GM21360 (cell line): Measurements from ENCODE around the gene SAMD9L.

ENCODE experiments used
- ATAC-seq: cut with Tn5 transposase; IDR thresholded peaks from one replicate; pipeline ENCODE4 v1.9.1; 2021; ENCODE audit warnings: mild to moderate bottlenecking, moderate library complexity; ENCODE audit not compliant: unreplicated experiment

Gene SAMD9L

DNA sequence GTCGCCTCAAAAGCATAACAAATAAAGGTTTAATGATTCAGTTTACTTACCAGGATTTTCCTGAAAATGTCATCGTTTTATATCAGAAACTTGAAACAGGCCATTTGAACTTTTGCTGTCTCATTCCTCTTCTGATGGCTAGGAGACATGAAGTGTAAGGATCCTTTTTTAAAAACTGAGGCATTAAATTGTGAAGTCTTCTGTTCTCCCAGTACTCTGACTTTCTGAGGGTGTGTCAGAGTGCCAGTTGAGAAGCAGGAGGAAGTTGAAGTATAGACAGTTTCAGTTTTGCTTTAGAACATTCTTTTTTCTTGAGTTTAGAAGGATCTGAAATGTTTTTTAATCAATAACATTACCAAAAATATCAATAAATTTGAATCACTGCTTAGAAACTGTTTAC is at the start of gene SAMD9L:
Gene SAMD9L, minus strand, starts transcription at position 242 of the 400 bp plus-strand sequence. CDS start 12,414 bp downstream, outside the sequence.
- peak; percentile 52 for ATAC-seq

DNA sequence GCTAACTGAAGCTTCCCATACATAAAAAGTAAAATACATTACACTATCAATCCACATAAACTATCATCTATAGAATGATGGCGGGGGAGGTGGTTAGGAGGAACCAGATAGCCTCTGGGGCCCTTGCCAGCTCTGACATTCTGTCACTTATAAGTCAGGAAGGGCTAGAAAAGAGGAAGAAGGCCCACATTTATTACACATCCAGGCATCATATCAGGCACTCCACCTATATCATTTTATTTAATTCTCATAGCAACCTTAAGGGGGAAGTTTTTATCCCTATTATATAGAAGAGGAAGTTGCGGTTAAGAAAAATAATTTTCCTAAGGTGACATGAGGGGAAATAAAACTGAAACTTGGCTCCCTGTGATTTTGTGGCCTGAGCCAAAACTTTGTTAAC is 48.2 kb upstream of the SAMD9L start:
- ATAC-seq = no peak

DNA sequence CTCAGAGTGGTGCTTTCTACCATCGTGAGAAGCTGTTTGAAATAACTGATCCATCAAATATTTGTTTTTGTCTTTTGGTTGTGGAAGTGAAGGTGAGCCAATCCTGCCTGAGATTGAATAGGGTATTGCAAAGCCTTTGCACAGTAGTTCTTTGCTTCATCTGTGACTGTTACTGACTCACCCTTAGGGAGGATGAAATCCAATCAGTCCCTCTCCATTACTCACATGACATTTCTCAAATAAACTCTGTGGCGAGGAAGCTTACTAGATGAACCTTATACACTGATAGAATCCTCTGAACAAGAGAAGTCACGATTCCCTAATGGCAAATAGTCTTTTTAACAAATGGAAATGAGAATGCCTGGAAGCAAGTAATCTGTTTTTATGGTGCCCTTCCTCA is 46.2 kb upstream of the SAMD9L start:
- ATAC-seq = no peak

DNA sequence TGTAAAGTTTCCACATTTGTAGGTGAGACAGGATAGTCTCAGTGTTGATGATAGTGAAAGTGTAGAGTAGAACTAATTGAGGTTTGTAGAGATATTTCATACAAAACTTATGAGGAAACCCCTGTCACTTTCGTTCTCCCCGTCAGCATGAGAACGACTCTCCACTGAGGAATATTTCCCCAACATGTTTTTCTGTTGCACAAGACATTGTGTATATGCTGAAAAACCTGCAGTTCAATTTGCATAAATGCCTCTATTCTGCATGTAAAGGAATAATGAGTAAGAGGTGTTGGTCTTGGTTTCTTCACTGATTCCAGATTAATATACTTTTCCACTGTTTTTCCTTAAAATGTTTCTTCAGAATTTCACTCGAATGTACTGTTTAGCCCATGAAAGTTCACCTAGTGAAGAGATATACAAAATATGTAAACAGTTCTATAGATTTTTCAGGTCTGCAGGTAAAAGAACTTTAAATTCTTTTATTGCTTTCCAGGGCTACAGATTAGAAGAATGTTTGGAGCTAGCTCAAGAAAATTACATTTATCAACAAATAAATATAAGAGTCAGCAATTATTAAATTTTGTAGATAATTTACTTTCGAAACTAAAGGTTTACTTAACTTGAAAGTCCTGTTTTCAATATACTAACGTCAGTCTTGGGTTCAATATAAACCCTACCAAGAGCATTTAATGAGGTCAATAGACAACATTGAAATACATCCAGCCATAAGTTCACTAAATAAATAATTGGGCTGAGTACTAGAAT is 40.9 kb upstream of the SAMD9L start:
- ATAC-seq = no peak

DNA sequence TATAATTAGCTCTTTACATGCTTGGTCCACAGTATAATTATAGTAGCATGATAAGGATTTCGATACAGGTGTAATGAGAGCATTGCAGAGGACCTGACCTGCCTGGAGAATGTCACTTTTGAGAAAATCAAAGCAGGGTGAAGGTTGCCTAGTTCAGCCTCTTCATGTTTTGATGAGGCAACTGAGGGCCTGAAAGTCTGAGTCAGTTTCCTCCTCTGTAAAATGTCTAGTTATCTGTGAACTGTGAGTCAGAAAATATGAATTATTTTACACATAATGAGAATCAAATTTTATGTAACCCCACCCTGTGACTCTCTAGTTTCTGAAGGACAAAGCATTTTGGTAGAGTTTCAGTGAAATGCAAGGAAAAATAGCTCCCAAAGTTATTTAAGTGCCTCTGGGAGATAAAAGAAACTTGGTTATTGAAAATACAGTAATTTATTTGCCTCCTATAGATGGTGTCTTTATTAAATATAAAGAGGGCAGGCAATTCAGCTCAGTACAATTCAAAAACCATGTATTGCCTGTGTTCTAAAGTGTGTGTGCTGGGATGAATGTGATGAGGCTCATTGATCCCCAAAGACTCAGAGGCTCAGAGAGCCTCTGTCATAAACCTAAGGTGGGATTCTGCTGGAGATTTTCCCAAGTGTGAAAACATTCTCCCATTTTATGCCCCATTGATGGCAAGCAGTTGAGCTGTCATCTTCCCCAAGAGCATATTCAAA is 37.3 kb upstream of the SAMD9L start:
- ATAC-seq = no peak

DNA sequence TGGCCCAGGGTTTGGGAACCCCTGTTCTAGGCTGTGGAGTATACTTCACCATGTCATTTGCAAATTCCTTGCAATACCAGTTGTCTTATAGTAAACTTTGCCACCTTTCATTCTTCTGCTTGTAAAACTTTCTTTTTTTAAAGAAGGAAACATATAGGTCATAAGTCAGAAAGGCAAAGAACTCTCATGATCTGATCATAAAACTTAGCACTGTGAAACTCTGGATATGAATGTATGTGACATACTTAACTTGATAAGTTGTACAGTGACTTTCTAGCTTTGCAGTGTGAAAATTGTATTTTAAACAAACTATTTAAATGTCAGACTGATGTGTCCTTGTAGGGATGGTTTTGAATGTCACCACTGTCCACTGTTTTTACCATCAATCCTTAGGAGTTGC is 31.0 kb upstream of the SAMD9L start:
- ATAC-seq = no peak

DNA sequence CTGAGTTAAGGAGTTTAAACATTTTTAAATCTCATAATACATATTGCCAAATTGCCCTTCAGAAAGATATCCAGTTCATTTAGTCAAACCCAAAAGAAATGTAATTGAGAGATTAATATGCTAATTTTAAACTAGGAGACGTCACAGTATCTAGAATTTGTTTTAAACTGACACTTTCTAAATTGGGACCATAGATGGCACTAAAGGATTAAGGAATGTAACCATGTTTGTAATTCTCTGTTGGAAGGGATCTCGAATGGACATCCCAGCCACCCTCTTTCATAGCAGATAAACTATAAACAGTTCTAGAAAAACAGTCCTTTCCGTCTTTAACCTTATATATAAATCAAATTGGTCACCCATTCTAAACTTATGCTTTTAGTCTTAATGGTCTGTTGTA is 30.0 kb upstream of the SAMD9L start:
- ATAC-seq = no peak

DNA sequence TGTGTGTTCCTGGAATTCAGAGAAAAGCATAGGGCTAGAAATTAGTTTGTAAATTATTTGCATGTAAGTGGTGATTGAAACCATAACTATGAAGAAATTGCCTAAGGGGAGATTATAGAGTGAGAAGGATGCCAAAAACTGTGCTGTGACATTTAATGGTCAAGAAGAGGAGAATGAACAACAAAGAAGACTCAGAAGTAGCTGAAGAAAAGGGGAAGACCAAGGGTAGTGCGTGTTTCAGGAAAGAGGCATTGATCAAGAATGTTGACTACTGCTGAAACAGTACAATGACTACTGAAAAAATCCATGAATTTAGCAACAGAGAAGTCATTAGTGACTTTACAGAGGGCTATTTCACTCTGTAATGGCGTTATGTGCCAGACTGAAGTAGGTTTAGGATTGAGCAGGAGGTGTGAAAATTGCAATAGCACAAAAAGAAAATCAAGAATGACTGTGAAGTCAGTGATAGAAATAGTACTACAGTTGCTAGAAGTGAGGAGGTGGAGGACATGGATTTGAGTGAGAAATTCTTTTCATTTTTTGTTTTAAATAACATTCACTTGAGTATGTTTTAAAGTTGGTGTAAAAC is 28.9 kb upstream of the SAMD9L start:
- no peak for ATAC-seq

DNA sequence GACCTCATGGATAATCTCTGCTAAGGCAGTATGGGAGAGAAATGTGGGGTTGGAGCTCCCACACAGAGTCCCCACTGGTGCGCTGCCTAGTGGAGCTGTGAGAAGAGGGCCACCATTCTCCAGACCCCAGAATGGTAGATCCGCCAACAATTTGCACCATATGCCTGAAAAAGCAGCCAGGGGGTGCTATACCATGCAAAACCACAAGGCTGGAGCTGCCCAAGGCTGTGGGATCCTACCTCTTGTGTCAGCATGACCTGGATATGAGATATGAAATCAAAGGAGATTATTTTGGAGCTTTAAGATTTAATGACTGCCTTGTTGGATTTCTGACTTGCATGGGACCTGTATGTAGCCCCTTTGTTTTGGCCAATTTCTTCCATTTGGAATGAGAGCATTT is 27.0 kb upstream of the SAMD9L start:
- no peak for ATAC-seq

DNA sequence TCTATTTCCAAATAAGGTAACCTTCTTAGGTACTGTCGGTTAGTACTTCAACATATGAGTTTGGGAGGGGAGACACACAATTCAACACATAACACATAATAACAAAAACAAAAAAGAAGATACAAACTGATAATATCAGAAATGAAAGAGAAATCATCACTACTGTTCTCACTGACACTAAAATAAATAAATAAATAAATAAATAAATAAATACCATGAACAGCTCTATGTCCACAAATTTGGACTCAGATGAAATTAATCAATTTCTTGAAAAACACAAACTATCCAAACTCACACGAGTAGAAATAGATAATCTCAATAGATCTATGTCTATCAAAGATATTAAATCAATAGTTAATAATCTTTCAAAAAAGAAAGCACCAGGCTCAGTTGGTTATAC is 24.5 kb upstream of the SAMD9L start:
- ATAC-seq = no peak

DNA sequence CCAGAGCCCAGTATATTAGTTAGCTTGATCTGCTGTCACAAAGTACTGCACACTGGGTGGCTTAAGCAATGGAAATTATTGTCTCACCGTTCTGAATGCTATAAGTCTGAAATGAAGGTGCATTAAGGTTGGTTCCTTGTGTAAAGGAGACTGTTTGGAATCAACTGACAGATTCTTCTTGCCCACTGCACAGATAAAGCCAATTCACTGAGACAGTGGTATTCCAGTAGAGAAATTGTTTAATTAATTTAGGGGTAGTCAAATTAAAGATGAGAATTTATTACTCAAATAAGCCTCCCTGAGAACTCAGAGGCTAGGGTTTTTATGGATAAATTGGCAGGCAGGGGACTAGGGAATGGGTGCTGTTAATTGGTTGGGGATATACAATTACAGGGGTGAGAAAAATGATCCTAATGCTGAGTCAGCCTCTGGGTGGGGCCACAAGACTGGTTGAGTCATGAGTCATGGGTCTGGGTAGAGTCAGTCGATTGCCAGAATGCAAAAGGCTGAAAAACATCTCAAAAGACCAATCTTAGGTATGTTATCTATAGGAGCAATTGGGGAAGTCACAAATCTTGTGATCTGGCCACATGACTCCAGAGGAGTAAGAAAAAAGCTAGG is 23.5 kb upstream of the SAMD9L start:
- ATAC-seq = no peak

DNA sequence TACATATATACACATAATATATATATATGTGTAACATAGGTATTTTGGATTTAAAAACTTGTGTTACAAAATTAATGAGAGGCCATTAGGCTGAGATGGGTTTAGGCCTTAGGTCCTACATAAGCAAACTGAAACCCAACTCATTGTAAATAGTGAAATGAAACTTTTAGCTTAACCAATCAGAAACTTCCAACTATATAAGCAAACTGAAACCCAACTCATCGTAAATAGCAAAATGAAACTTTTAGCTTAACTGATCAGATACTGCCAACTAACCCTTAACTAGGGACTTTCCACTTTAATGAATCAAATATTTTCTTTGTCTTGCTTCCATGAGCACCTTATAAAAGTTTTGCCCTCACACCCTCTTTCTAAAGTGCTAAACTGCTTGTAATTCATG is 17.3 kb upstream of the SAMD9L start:
- peak; percentile 99 for ATAC-seq

DNA sequence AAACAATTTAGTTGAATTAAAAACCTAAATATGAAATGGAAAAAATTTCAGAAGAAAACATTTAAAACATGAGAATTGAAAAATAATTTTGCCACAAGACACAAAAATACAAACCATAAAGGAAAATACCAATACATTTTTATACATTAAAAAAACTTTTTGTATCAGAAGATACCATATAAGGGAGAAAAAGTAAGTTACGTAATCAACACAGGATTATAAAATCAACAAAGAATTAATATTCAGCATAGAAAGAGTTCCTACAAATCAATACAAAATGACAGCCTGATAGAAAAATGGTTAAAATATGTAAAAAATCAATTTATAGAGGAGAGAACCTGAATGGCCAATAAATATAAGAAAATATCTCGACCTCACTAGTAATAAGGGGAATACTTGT is 16.6 kb upstream of the SAMD9L start:
- no peak for ATAC-seq

DNA sequence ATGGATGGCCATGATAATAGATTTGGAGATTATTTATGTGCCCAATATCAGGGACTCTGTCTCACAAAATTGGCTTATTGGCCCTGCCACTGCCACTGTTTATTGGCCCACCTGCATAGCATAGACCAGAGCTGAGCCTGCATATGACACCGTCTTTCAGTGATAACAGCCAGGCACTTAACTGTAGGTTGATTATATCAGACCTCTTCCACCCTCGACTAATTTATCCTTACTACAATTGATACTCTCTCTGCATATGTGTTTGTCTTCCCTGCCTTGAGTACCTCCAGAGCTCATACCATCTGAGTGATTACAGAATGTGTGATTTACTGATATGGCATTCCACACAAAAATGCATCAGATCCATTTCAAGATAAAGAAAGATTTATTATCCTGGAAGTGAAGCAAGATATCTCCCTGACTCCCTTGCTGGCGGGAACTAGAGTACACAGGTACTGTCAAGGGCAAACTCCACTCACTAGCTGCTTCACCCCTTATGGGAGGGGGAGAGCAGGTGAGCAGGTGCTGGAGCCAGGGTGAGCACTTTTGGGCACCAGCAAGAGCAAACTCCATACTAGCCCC is 13.1 kb upstream of the SAMD9L start:
- ATAC-seq = no peak

DNA sequence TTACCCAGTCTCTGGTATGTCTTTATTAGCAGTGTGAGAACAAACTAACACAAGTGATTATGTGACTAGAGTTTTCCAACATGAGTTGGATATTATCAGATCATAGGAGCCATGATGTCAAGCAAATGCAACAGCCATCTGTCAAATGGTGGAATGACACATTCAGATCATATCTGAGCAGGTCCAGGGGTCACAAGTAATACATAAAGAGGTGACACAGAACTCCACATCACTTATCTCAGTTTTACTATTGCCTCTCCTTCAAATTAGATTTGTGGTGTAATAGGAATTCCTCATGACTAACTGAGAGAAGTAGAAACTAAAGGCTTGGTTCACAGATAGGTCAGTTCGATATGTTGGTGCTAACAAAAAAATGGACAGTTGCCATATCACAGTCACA is 12.2 kb upstream of the SAMD9L start:
- ATAC-seq = no peak

DNA sequence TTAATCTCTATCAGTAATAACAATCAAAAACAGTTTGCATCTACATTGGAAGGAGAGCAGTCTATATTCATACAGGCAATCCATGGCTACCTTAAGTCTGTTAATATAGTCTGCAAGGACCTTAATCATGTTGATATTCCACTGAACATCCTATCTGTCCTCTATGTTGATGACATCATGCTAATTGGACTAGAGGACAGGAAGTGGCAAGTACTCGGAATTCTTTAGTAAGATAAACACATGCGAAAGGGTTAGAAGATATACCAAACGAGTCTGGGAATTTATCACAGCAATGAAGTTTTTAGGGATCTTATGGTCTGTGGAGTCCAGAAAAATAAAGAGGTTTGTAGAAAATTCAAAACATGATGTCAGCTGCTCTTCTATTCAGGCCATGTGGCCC is 11.3 kb upstream of the SAMD9L start:
- no peak for ATAC-seq

DNA sequence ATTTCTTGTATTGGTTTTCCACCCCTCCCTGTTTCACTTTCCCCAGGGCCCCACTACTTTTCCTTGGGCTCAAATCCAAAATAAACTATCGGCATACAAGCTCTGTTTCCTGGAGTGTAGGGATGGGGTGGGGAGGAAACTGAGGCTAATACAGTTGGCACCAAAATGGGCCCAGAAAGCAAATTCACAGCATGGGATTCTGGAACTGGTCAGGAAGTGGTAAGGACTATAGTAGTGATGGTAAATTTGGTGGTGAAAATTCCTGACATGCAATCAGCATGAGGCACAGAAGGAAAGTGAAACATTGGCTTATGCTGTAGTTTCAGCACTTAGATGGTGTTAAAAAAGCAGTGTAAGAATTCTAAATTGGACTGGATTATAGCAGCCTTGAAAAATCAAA is 8.7 kb upstream of the SAMD9L start:
- ATAC-seq = no peak

DNA sequence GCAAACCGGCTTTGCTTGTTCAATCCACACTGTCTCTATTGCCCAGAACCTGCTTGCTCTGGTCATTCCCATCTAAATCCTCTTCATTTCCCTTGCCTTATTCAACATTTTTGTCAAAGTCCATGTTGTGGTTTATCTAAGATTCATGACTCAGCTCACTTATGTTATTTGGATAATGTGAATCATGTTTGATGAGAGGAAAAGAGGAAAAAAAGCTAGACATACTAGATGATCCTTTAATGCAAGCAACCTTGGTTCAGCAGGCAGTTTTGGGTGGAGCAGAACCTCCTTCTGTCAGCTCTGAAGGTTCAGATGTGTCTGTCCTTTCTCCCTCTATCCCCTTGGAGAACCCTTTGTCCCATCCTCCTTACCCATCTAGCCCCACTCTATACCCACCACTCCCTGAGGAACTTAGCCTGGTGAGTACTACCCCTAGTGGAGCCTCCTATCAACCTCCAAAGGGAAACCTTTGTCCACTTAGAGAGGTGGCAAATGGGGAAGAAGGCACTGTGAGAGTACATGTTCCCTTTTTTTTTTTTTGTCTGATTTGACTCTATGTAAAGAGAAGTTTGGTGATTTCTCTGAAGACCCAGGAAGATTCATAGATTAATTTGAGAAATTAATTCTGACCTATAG is 2.1 kb upstream of the SAMD9L start:
- no peak for ATAC-seq

DNA sequence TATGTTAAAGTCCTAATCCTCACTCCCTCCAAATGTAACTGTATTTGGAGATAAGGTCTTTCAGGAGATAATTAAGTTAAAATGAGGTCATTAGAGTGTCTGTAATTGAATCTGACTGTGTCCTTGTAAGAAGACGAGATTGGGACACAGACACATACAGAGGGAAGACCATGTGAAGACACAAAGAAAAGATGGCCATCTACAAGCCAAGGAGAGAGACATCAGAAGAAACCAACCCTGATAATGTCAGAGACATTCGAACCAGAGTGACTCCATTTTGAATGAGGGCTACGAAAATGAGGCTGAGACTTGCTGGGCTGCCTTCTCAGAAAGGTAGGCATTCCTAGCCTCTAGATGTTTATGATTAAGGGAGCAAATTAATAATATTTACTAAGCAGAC is 542 bp upstream of the SAMD9L start:
- no peak for ATAC-seq

DNA sequence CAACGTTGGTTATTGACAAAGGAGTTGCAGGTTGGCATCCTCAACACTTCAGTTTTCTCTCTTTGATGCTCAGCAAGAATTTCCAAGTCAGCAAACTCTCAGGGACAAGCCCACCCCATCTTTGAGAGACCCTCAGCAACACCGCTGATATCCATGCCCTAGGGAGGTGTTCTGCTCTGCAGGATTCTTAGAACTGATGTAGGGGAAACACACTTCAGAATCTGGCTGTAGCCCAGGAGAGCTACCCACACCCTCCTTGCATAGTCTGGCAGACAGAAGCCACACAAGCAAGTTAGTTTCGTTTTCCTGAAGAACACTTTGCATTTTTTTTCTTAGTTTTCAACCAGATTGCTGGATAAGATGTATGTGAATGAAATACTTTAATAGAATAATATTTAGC is 822 bp downstream of the SAMD9L start:
- ATAC-seq = peak; percentile 78
